GM18499 (cell line): ENCODE data around the gene PPP4R4.
A peak's percentile ranks its signal among the peaks of the same experiment; 100 is the strongest.
"Not testable (repeated sequence)": the region's sequence is repeated elsewhere in the genome, so short reads cannot be mapped to it uniquely, and the experiment has no call there.

ENCODE experiments used
- ATAC-seq: cut with Tn5 transposase; IDR thresholded peaks from one replicate; pipeline ENCODE4 v1.9.1; 2021; ENCODE audit warnings: moderate number of reproducible peaks; ENCODE audit not compliant: insufficient read depth, unreplicated experiment

PPP4R4 gene

GRCh38 chr14:94175011-94175745 is 1.1 kb downstream of the PPP4R4 start:
- ATAC-seq: no peak

DNA sequence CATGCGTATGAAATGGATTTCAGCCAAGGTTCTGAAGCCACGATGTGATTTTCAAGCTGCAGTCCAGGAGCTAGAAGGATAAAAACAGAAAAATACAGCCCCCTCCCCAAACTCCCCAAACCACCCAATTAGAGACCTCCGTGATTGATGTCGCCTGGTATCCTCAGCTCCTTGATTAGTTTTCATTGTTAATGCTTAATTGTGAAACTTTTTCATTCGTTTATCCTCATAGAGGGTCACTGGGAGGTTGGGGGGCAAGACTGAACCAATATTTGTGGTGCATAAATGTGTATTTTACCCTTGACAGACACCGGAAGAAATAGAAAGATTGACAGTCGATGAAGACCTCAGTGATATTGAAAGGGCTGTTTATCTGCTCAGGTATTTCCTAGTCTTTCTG is 1.6 kb downstream of the PPP4R4 start:
- ATAC-seq: no peak

GRCh38 chr14:94176808-94177207 is 2.7 kb downstream of the PPP4R4 start:
- ATAC-seq: no peak

DNA sequence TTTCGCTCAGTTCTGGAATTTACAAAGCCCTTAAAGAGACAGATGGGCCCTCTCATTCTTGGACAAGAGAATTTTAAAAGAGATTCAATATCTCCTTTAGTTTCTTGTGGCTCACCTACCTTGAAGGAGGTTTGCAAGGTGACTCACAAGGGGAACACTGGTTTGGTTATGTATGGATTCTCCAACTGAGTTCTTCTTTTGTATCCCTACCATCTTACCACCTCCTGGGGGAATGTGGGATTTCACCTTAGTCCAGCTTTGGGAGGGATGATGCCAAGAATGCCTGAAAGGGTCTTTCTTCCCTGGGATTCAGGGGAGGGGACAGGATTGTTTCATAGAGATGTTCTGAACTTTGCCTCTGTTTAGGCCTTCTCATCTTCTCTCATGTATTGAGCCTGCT is 3.7 kb downstream of the PPP4R4 start:
- ATAC-seq: no peak

- ATAC-seq: no peak
These were observed 5.1 kb downstream of the PPP4R4 start for GRCh38 chr14:94179244-94179643.

DNA sequence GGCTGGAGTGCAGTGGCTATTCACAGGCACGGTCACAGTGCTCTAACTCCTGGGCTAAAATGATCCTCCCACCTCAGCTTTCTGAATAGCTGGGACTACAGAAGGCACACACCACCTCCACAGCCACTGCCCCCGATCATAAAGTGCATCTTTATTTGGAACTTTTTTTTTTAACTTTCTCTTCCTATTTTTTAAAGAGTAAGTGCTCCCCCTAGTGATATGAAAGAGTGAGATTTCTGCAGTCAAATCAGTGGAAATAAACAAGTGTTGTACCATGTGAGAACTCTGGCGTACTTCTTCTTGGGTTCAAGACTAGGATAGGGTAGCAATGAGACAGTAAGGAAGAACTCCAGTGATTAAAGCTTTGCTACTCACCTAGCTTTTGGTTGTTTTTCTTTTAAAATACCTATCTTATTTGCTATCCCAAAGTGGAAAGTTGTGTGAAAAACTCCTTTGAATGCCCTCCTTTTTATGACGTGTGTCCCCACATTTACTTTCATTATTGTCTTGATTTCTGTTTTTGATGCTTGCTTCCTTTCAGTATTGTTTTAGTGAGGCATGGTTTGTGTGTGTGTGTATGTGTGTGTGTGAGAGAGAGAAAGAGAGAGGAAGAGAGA is 6.6 kb downstream of the PPP4R4 start:
- peak; percentile 67 for ATAC-seq

GRCh38 chr14:94181835-94182234 is 7.7 kb downstream of the PPP4R4 start:
- no peak for ATAC-seq

DNA sequence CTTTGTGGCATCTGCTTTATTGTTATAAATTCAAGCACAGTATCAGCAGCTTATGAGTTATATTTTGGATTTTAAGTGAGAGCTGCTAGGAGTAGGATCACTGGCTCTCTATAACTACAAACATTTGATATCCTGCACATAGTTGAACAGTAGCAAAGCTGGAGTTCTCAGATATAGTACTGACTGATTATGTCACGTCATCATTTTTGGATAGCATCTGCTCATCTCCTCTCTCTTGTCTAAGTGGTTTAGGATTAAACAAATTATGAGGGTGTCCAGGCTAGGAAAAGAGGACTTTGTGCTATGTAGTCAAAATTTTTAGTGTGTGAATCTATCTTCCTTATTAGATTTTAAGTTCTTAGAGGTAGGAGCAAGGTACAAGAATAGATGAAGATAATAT is 18.4 kb downstream of the PPP4R4 start:
- no peak for ATAC-seq

- no peak for ATAC-seq
These were observed 19.7 kb downstream of the PPP4R4 start for GRCh38 chr14:94193776-94194175.

DNA sequence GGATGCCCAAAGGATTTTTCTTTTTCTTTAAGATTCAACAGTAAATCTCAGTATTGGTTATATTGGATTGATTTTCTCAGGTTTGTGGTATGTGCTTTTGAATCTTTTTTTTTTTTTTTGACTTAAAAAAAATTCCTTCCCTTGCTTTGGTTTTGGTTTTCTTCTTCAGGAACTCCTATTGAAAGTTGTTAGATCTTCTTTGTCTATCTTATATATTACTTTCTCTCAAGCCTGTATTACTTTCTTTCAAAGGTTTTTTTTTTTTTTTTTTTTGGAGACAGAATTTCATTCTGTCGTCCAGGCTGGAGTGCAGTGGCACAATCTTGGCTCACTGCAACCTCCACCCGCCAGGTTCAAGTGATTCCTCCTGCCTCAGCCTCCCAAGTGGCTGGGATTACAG is 21.9 kb downstream of the PPP4R4 start:
- no peak for ATAC-seq

- no peak for ATAC-seq
These were observed 29.5 kb downstream of the PPP4R4 start for GRCh38 chr14:94203473-94204210.

- ATAC-seq: no peak
These were observed 38.9 kb downstream of the PPP4R4 start for GRCh38 chr14:94213021-94213420.

- ATAC-seq: no peak
These were observed 39.6 kb downstream of the PPP4R4 start for GRCh38 chr14:94213741-94214140.

- ATAC-seq: no peak
These were observed 43.0 kb downstream of the PPP4R4 start for GRCh38 chr14:94217116-94217515.

DNA sequence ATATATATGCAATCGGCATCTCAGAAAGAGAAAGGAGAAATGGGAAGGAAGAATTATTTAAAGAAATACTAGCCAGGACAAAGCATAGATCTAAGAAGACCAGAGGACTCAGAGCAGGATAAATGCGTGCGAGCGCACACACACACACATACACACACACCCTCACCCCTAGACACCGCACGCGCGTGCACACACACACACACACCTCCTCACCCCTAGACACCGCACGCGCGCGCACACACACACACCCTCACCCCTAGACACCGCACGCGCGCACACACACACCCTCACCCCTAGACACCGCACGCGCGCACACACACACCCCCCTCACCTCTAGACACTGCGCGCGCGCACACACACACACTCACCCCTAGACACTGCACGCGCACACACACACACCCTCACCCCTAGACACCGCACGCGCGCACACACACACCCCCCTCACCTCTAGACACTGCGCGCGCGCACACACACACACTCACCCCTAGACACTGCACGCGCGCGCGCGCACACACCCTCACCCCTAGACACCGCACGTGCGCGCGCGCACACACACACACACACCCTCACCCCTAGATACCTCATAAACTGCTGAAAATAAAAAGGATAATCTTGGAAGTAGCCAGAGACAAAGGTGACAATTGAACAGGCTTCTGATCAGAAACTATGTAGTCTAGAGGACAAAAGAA is 44.2 kb downstream of the PPP4R4 start:
- not testable (repeated sequence) for ATAC-seq

DNA sequence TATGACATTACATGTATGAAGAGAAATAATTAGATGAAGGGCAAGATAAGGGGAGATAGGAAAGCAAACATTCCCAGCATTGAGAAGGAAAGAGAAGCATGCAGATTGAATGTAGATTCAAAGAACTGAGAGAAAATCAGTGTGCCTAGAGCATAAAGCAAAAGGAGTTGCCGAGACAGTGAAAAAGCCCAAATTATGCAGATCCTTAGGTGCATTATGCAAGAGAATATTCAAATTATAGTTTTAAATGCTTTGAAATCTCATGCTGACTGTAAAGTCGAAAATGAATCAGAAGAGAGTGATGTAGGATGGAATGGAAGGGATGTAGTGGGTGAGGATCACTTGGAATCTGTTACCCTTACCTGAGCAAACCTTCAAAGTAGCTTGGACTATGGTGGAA is 49.9 kb downstream of the PPP4R4 start:
- ATAC-seq: no peak

GRCh38 chr14:94225460-94226378 is 51.6 kb downstream of the PPP4R4 start:
- no peak for ATAC-seq

DNA sequence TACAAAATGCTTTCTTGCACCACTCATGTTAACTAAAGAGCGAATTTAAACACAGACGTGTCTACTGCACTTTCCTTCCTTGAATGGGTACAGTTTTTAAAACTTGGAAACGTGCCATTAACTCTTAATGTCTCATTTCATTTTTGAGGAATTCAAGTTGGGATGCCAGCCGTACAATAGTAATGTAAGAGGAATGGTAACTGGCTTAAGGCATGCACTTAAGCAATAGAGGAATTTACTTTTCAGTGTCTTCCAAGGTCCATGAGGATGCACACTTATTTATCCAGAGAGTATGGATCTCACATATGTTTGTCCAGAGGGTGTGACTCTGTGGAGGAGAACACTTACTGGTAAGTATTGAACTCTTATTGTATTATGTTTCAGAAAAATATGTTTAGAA is 52.9 kb downstream of the PPP4R4 start:
- ATAC-seq: no peak

DNA sequence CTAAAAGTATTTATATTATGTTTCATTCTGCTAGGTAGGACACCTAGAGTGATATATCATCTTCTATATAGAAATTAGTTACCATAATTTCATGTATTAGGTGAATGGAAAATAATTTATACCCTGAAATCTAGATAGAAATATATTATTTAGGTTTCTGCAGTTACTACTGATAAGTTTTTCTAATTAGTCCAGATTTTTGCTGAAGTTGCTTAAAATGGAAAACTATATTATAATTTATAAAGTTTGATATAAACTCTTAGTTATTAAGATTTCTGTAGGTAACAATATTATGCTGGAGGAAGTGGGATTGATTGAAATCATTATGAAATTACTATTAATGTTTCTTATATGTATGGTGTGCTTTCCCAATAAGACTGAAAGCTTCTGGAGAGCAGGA is 62.9 kb downstream of the PPP4R4 start:
- no peak for ATAC-seq

DNA sequence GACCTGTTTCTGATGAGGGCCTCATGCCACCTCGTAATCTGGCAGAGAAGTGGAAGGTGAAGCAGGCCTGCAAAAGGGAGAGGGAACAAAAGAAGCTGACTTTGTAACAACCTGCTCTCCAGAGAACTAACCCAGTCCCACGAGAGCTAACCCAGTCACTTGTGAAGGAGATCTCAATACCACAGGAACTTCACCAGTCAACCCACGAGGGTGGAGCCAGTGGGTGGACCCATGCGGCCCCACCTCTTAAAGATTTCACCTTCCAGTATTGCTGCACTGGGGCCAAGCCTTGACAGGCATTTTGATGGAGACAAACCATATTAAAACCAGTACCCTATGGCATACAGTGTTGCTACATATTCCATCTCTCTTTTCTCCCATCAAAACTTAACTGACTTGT is 63.9 kb downstream of the PPP4R4 start:
- no peak for ATAC-seq
